Caco-2 (cell line): ENCODE results near the gene LAMB3. TPM values are rescaled to one million over a fixed set of nuclear protein-coding genes. Genes with fewer than 3 reads are reported as not detected.

ENCODE experiments used
- BruUV-seq: library from RNA; stranded (reverse); fragments of 400-500 nt; replicated peaks from 2 replicates; lab custom pipeline; 2021; lab: Mats Ljungman, UMichigan
- CTCF ChIA-PET: fragments of 300-600 bp; sonication (Branson Sonifier 250); formaldehyde crosslinking; loops from one replicate; lab custom pipeline; 2022; ENCODE audit warnings: antibody characterized with exemption; lab: Charles Lee
- POLR2A ChIA-PET: fragments of 300-600 bp; sonication (Branson Sonifier 250); formaldehyde crosslinking; loops from one replicate; lab custom pipeline; 2022; ENCODE audit warnings: antibody characterized with exemption; lab: Charles Lee
- DNase-seq, 2 experiments: peaks; one replicate each; pipeline versions ENCODE4 v3.0.0 to v3.0.0-alpha.2; 2020 to 2022
- H3K27me3 ChIP-seq: replicated peaks from 2 replicates; pipeline ENCODE4 v1.6.0; 2011; ENCODE audit warnings: low read length; ENCODE audit not compliant: control insufficient read depth, insufficient read depth
- H3K36me3 ChIP-seq: 2 replicates; pipeline ENCODE4 v1.5.1; 2011; ENCODE audit warnings: low read length; ENCODE audit not compliant: control insufficient read depth, insufficient read depth
- H3K4me1 ChIP-seq: fragments of 250-450 bp; sonication (Bioruptor Pico); 2 replicates; pipeline ENCODE4 v1.5.1; 2020; ENCODE audit warnings: mild to moderate bottlenecking
- H3K4me3 ChIP-seq: 2 replicates; pipeline ENCODE4 v1.5.1; 2011; ENCODE audit warnings: low read depth, mild to moderate bottlenecking, control low read depth, low read length
- H3K9me3 ChIP-seq: fragments of 250-450 bp; sonication (Bioruptor Pico); 2 replicates; pipeline ENCODE4 v1.5.1; 2020; ENCODE audit warnings: mild to moderate bottlenecking, moderate library complexity
- H3K27ac Mint-ChIP-seq: one replicate; pipeline ENCODE4 v1.8.0; 2022; ENCODE audit warnings: mixed read lengths; ENCODE audit not compliant: unreplicated experiment
- H3K27me3 Mint-ChIP-seq: one replicate; pipeline ENCODE4 v1.8.0; 2022; ENCODE audit warnings: mixed read lengths; ENCODE audit not compliant: insufficient read depth, unreplicated experiment
- H3K36me3 Mint-ChIP-seq: one replicate; pipeline ENCODE4 v1.8.0; 2022; ENCODE audit warnings: mild to moderate bottlenecking, mixed read lengths; ENCODE audit not compliant: insufficient read depth, unreplicated experiment
- H3K4me1 Mint-ChIP-seq: one replicate; pipeline ENCODE4 v1.8.0; 2022; ENCODE audit warnings: low read depth, mixed read lengths; ENCODE audit not compliant: unreplicated experiment
- H3K4me3 Mint-ChIP-seq: one replicate; pipeline ENCODE4 v1.8.0; 2022; ENCODE audit warnings: mild to moderate bottlenecking, moderate library complexity, mixed read lengths; ENCODE audit not compliant: unreplicated experiment
- H3K9me3 Mint-ChIP-seq: one replicate; pipeline ENCODE4 v1.8.0; 2022; ENCODE audit warnings: mixed read lengths; ENCODE audit not compliant: unreplicated experiment
- CTCF ChIP-seq, 2 experiments: fragments of 200-600 bp in 1 of 2; IDR thresholded peaks; 1 replicate in 1 of 2; 2 replicates in 1 of 2; pipeline versions ENCODE4 v1.5.1 to v1.8.0; 2011 to 2022; ENCODE audit warnings: antibody characterized with exemption in 1 of 2, control low read depth in 1 of 2, inconsistent platforms in 1 of 2, low read depth in 1 of 2, low read length in 1 of 2, mild to moderate bottlenecking in 1 of 2, moderate library complexity in 1 of 2; ENCODE audit not compliant: insufficient read depth in 1 of 2, severe bottlenecking in 1 of 2, unreplicated experiment in 1 of 2
- intact Hi-C: fragments of 100-400 bp; cut with micrococcal nuclease; formaldehyde crosslinking; loops from one replicate; pipeline ENCODE4 v1.10.0; 2022; ENCODE audit not compliant: unreplicated experiment
- total RNA-seq: library from RNA; stranded (reverse); gene quantifications from 2 replicates; pipeline ENCODE4 v1.2.3, GENCODE V29; 2022

The LAMB3 gene
- total RNA-seq, 1 experiment from 2014 or later: 125 TPM

GRCh38 chr1:209686322-209686721, 34.1 kb upstream of the LAMB3 start:
- Mint-ChIP-seq H3K4me3 (no peak overlapping the region), H3K27ac (no peak overlapping the region), H3K27me3 (no peaks in the 10 kb centered on the region), H3K9me3 (no peaks in the 10 kb centered on the region), H3K4me1 (peaks cover 12% of the 10 kb centered on the region), H3K36me3 (no peaks in the 10 kb centered on the region)
- Histone ChIP-seq H3K4me1 (peaks cover 16% of the 10 kb centered on the region), H3K4me3 (no peak overlapping the region), H3K36me3 (no peaks in the 10 kb centered on the region), H3K9me3 (no peaks in the 10 kb centered on the region), H3K27me3 (no peaks in the 10 kb centered on the region)
- intact Hi-C loops: no loop called here
- DNase-seq: no peak
- no peak for TF ChIP-seq CTCF (IDR thresholded peaks at IDR 0.05; ENCODE audit: insufficient read depth in 1 of 2, low read depth in 1 of 2, low read length in 1 of 2, severe bottlenecking in 1 of 2, unreplicated experiment in 1 of 2)
- POLR2A ChIA-PET: no interaction called here
- CTCF ChIA-PET: no interaction called here
- no TSS peak for BruUV-seq

- Mint-ChIP-seq H3K9me3 (no peaks in the 10 kb centered on the region), H3K27ac (no peak overlapping the region), H3K36me3 (no peaks in the 10 kb centered on the region), H3K27me3 (no peaks in the 10 kb centered on the region), H3K4me1 (peaks cover 12% of the 10 kb centered on the region), H3K4me3 (no peak overlapping the region)
- peaks cover 16% of the 10 kb centered on the region for H3K4me1 ChIP-seq
- no peaks in the 10 kb centered on the region for H3K9me3 ChIP-seq
- CTCF ChIA-PET: no interaction called here
- DNase-seq: no peak
- POLR2A ChIA-PET: no interaction called here
- no peaks in the 10 kb centered on the region for H3K36me3 ChIP-seq
- TF ChIP-seq CTCF (IDR thresholded peaks at IDR 0.05; ENCODE audit: insufficient read depth in 1 of 2, low read depth in 1 of 2, low read length in 1 of 2, severe bottlenecking in 1 of 2, unreplicated experiment in 1 of 2): no peak
- H3K4me3 ChIP-seq: no peak overlapping the region
- no TSS peak for BruUV-seq
- intact Hi-C loops: no loop called here
- H3K27me3 ChIP-seq: no peaks in the 10 kb centered on the region
Measured at GRCh38 chr1:209685821-209686220, 33.6 kb upstream of the LAMB3 start.

- Histone ChIP-seq H3K9me3 (no peaks in the 10 kb centered on the region), H3K4me3 (no peak overlapping the region), H3K4me1 (peaks cover 2% of the 10 kb centered on the region), H3K36me3 (0 out of 2 replicates have a peak, but pooled peaks cover 1% of the 10 kb centered on the region), H3K27me3 (no peaks in the 10 kb centered on the region)
- ChIA-PET POLR2A (no interaction called here), CTCF (no interaction called here)
- DNase-seq: no peak
- Mint-ChIP-seq H3K27ac (no peak overlapping the region), H3K9me3 (no peaks in the 10 kb centered on the region), H3K4me3 (no peak overlapping the region), H3K27me3 (no peaks in the 10 kb centered on the region), H3K36me3 (peaks cover 19% of the 10 kb centered on the region), H3K4me1 (peaks cover 29% of the 10 kb centered on the region)
- intact Hi-C loops: no loop called here
- BruUV-seq: no TSS peak
- TF ChIP-seq CTCF (IDR thresholded peaks at IDR 0.05; ENCODE audit: insufficient read depth in 1 of 2, low read depth in 1 of 2, low read length in 1 of 2, severe bottlenecking in 1 of 2, unreplicated experiment in 1 of 2): no peak
Measured at GRCh38 chr1:209678981-209679539, 26.8 kb upstream of the LAMB3 start.
